HFF-Myc (cell line): ENCODE results near the gene DCTN5.

Experiments used
- DNase-seq: peaks from one replicate; pipeline ENCODE4 v3.0.0-alpha.2; 2011; ENCODE audit warnings: low read depth; ENCODE audit errors: extremely low read depth
- H3K4me3 ChIP-seq: replicated peaks from 2 replicates; pipeline ENCODE4 v1.5.1; 2011; ENCODE audit warnings: low read depth, mild to moderate bottlenecking, control low read depth, low read length
- CTCF ChIP-seq: IDR thresholded peaks from 2 replicates; pipeline ENCODE4 v1.5.1; 2012; ENCODE audit warnings: mild to moderate bottlenecking, low read depth, low read length, control low read depth; ENCODE audit errors: missing control alignments

Gene DCTN5

GRCh38 chr16:23683487-23683886 lies 42.2 kb downstream of the DCTN5 start:
- no peak for DNase-seq
- no peak for TF ChIP-seq CTCF
- no peak overlapping the region for H3K4me3 ChIP-seq

- TF ChIP-seq CTCF, result no peak
- no peak for DNase-seq
- no peak overlapping the region for H3K4me3 ChIP-seq
These were observed 46.0 kb downstream of the DCTN5 start for GRCh38 chr16:23687034-23687808.

- no peak for DNase-seq
- no peak for TF ChIP-seq CTCF
- no peak overlapping the region for H3K4me3 ChIP-seq
These were observed 48.3 kb downstream of the DCTN5 start for GRCh38 chr16:23689442-23690187.

GRCh38 chr16:23690771-23691482 lies 49.7 kb downstream of the DCTN5 start:
- TF ChIP-seq CTCF, result no peak
- no peak for DNase-seq
- H3K4me3 ChIP-seq, result no peak overlapping the region

GRCh38 chr16:23691483-23692189 lies 50.4 kb downstream of the DCTN5 start:
- TF ChIP-seq CTCF, result no peak
- no peak for DNase-seq
- H3K4me3 ChIP-seq, result no peak overlapping the region

GRCh38 chr16:23692190-23692837 lies 51.0 kb downstream of the DCTN5 start:
- DNase-seq, result no peak
- H3K4me3 ChIP-seq, result no peak overlapping the region
- TF ChIP-seq CTCF, result no peak
